IPS-20b (cell line): ENCODE results near the gene SCRT2.
A peak's percentile ranks its signal among the peaks of the same experiment; 100 is the strongest.
"Not testable (repeated sequence)": the region's sequence is repeated elsewhere in the genome, so short reads cannot be mapped to it uniquely, and the experiment has no call there.

Experiments
- H3K27ac ChIP-seq: one replicate; pipeline ENCODE4 v1.5.1; 2013; ENCODE audit warnings: low read length
- H3K27me3 ChIP-seq: 2 replicates; pipeline ENCODE4 v1.6.1; 2013; ENCODE audit warnings: mild to moderate bottlenecking, low read length, inconsistent platforms; ENCODE audit not compliant: insufficient read depth
- H3K36me3 ChIP-seq: 2 replicates; pipeline ENCODE4 v1.6.1; 2013; ENCODE audit warnings: low read depth, mild to moderate bottlenecking, inconsistent platforms, low read length, moderate library complexity; ENCODE audit not compliant: insufficient read depth
- H3K4me1 ChIP-seq: 2 replicates; pipeline ENCODE4 v1.6.1; 2013; ENCODE audit warnings: mild to moderate bottlenecking, control low read depth, inconsistent platforms, low read length, moderate library complexity; ENCODE audit not compliant: insufficient read depth
- H3K4me3 ChIP-seq: 2 replicates; pipeline ENCODE4 v1.5.1; 2013; ENCODE audit warnings: mild to moderate bottlenecking, low read length, inconsistent platforms
- H3K9ac ChIP-seq: 2 replicates; pipeline ENCODE4 v1.6.1; 2013; ENCODE audit warnings: low read depth, mild to moderate bottlenecking, inconsistent platforms, low read length, moderate library complexity
- H3K9me3 ChIP-seq: 2 replicates; pipeline ENCODE4 v1.6.1; 2013; ENCODE audit warnings: mild to moderate bottlenecking, low read depth, low read length, inconsistent platforms; ENCODE audit not compliant: insufficient read depth

Gene SCRT2

DNA sequence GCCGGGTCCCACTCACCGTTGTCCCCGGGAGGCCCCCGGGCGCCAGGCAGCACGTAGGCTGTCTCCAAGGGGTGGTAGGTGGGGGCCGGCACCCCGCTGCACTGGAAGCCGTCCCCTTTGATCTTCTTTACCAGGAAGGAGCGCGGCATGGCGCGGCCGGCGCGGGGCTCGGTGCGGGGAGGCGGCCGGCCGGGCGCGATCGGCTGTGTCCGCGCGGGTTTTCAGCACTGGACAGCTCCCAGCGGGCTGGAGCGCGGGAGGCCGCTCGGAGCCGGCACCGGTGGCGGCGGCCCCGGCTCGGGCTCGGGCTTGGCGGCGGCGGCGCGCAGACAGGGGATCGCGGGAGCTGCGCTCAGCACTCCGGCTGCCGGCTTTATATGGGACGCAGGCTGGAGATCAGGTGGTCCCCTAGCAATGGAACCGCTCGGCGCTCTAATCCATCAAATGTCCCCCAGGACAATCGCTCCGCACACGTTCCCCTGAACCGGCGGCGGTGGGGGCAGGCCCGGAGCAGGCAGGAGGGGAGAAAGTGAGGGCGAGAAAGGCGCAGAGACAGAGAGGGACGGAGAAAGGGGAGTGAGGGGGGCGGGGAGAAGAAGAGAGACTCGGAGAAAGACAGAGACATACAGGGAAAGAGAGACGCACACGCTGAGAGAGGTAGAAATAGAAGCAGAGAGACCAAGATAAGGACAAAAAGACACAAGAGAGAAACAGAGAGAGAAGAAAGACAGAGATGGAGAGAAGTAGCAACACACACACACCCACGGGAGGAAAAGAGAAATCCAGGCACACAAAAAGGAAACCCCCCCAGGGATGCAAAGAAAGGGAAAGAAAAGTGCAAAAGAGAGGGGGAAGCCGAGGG, at the start of gene SCRT2:
Gene SCRT2, minus strand, starts transcription at position 350 of the 862 bp plus-strand sequence. Its CDS starts 201 bp downstream, at position 149.
- Histone ChIP-seq H3K4me3 (peak within 1 kb of the TSS; percentile 74), H3K36me3 (no peaks in the 10 kb centered on the region), H3K27ac (no peak within 1 kb of the TSS), H3K9ac (peak within 1 kb of the TSS; percentile 47; the same call in 1 of the 2 replicates), H3K9me3 (no peaks in the 10 kb centered on the region), H3K27me3 (peaks cover 62% of the 10 kb centered on the region), H3K4me1 (peaks cover 5% of the 10 kb centered on the region; the same call in 1 of the 2 replicates)

DNA sequence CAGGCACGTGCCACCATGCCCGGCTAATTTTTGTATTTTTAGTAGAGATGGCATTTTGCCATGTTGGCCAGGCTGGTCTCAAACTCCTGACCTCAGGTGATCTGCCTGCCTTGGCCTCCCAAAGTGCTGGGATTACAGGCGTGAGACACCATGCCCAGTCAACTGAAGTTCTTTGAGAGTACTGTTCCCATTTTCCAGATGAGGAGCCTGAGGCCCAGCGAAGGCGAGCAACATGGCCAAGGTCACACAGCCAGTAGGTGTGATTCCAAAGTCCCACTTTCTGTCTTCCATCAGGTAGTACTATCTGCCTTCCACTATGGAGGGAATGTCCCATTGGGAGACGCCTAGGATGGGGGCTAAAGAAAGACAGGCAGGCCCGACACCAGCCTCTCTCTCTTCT, 49.2 kb upstream of the SCRT2 start:
- not testable (repeated sequence) for H3K36me3 ChIP-seq, H3K9ac ChIP-seq, H3K9me3 ChIP-seq, H3K27ac ChIP-seq, H3K4me3 ChIP-seq, H3K4me1 ChIP-seq
- peaks cover 47% of the 10 kb centered on the region for H3K27me3 ChIP-seq

DNA sequence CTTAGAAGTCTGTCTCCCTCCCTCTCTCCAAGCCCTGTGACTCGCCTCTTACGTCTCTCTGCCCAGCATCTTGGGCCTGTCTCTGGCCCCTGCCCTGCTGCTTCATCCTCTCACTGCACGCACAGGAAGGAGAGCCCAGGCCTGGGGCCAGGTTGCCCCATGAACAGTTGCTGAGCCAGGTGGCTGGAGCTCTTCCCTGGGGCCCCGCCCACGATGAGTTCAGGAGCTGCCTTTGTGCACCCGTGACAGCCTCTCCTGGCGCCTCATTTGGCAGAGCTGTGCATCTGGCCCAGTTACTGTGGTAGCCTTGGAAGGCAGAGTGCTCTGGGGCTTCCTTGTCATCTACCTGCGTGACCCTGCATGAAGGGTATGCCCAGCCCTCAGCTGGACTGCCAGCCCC, 48.2 kb upstream of the SCRT2 start:
- Histone ChIP-seq H3K4me1 (no peaks in the 10 kb centered on the region), H3K36me3 (no peaks in the 10 kb centered on the region), H3K27me3 (peaks cover 40% of the 10 kb centered on the region), H3K9ac (no peak overlapping the region; the same call in 1 of the 2 replicates), H3K9me3 (no peaks in the 10 kb centered on the region), H3K27ac (no peak overlapping the region), H3K4me3 (no peak overlapping the region)

DNA sequence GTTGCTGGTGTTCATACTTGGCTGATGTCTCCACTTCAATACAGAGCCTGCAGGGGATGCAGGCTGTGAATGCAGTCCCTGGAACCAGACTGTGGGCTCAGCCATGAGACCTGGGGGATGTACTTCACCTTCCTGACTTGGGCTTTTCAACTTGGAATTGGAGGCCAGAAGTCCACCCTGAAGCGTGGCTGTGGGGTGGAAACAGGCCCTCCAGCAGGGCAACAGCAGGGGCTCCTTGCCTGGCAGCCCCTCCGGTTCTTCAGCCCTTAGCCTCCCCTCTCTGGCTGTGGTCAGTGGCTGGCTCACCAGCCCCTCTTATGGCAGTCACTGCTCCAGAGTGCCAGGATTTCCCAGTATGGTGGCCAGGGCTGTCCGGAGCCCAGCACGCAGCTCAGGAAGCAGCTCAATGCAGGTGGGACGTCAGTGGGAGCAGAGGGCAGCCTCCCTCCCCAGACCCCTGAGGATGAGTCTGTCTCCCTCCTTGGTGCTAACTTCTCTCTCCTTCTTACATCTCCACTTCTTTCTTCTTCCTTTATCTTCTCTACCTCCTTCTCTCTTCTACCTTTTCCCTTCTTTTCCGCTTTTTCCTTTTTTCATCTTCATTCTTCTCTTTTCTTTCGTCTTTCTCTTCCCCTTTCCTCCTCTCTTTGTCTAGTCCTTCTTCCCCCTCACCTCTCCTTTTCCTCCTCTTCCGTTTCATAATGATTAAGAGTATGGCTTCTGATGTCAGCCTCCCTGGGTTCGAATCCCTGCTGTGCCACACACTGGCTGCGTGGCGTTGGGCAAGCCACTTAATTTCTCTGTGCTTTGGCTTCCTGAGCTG, 47.4 kb upstream of the SCRT2 start:
- Histone ChIP-seq H3K9me3 (no peaks in the 10 kb centered on the region), H3K27ac (no peak overlapping the region), H3K36me3 (no peaks in the 10 kb centered on the region), H3K4me3 (no peak overlapping the region), H3K9ac (no peak overlapping the region), H3K27me3 (peaks cover 36% of the 10 kb centered on the region), H3K4me1 (no peaks in the 10 kb centered on the region)

DNA sequence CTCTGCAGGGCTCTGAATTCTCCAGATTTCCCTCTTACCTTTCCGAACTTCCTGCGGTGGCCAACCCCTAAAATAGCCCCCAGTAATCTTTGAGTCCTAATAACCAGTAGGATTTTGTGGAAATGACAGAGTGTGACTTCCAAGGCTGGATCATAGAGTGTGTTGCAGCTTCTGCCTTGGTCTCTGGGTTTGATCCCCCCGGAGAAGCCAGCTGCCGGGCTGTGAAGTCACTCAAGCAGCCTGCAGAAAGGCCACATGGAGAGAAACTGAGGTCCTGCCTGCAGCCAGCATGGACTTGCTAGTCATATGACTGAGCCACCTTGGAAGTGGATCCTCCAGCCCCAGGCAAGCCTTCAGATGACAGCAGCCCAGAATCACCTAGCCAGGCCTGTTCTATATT, 46.3 kb upstream of the SCRT2 start:
- Histone ChIP-seq H3K36me3 (no peaks in the 10 kb centered on the region), H3K27me3 (peaks cover 27% of the 10 kb centered on the region), H3K4me1 (no peaks in the 10 kb centered on the region), H3K9ac (no peak overlapping the region), H3K4me3 (no peak overlapping the region), H3K27ac (no peak overlapping the region), H3K9me3 (no peaks in the 10 kb centered on the region)

DNA sequence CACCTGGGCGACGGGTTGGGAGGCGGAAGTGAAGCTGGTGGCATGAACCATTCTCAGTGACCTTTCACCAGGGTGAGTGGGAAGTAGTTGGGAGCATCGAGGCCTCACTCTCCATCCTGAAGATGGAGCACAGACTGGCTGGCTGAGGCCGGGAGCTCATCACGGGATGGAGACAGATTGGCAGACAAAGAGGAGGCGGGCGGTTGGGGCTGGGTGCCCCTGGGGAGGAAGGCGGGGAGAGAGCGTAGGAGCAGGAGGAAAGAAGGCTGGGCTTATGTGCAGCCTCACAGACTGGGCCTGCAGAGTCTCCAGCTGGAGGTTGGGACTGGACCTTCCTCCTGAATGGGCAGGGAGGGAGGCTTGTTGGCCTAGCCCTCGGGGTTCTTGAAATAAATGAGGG, 44.2 kb upstream of the SCRT2 start:
- no peak overlapping the region for H3K9ac ChIP-seq
- H3K9me3 ChIP-seq = no peaks in the 10 kb centered on the region
- H3K36me3 ChIP-seq = no peaks in the 10 kb centered on the region
- H3K27ac ChIP-seq = no peak overlapping the region
- H3K27me3 ChIP-seq = peaks cover 19% of the 10 kb centered on the region; the same call in 1 of the 2 replicates
- H3K4me1 ChIP-seq = no peaks in the 10 kb centered on the region
- no peak overlapping the region for H3K4me3 ChIP-seq

DNA sequence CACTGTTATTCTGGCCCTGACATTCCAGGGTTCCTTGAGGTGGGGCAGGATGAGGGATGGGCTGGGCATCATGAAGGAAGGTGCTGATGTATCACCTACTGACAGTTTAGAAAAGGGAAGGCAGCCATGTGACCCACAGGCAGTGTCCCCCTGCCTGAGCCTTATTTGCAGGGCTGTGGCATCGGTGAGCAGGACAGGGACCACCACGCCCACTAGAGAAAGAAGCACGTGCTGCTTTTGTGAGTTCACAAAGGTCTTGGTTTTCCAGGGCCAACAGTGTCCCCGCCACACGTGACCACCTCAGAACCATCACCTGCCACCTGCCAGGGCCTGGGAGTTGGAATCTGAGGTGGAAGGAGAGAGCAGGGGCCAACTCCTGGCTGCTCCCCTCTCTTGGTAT, 43.5 kb upstream of the SCRT2 start:
- no peak overlapping the region for H3K4me3 ChIP-seq
- no peak overlapping the region for H3K27ac ChIP-seq
- H3K9me3 ChIP-seq = peaks cover 6% of the 10 kb centered on the region; the same call in 1 of the 2 replicates
- no peaks in the 10 kb centered on the region for H3K36me3 ChIP-seq
- peaks cover 19% of the 10 kb centered on the region; the same call in 1 of the 2 replicates for H3K27me3 ChIP-seq
- no peak overlapping the region for H3K9ac ChIP-seq
- H3K4me1 ChIP-seq = no peaks in the 10 kb centered on the region

DNA sequence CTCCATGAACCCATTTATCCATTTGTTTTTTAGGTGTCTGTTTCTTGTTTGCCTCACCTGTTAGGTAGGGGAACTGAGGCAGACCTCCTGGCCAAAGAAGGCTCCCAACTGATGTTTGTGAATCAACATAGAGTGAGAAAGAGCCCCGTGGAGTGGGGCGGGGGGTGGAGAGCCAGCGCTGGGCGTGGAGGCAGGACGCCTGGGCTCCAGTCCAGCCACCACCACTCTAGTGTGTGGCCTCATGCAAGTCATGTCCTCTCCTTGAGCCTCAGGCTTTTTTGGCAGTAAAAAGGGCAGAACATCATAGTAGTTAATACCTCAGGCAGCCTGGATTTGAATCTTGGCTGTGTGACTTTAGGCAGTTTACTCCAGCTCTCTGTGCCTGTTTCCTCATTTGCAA, 42.2 kb upstream of the SCRT2 start:
- H3K9me3 ChIP-seq = peaks cover 8% of the 10 kb centered on the region; the same call in 1 of the 2 replicates
- no peaks in the 10 kb centered on the region for H3K36me3 ChIP-seq
- H3K4me3 ChIP-seq = no peak overlapping the region
- peaks cover 16% of the 10 kb centered on the region; the same call in 1 of the 2 replicates for H3K27me3 ChIP-seq
- H3K4me1 ChIP-seq = no peaks in the 10 kb centered on the region
- no peak overlapping the region for H3K9ac ChIP-seq
- H3K27ac ChIP-seq = no peak overlapping the region

DNA sequence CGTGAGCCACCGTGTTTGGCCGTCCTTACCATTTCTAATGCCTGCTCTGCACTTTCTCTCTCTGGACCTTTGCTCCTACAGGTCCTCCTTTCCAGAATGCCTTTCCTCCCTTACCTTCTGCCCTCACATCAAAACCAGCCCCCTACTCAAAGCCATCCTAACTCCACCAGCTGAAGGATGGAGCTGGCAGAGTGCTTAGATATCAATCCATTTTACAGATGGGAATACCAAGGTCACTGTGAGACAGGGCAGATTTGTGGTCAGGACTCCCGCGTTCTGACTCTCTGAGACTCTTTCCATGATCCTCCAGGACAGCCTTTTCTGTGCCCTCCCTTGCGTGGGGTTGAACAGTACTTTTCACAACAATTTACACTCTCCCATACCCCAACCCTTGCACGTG, 41.7 kb upstream of the SCRT2 start:
- Histone ChIP-seq H3K27me3 (peaks cover 11% of the 10 kb centered on the region; the same call in 1 of the 2 replicates), H3K36me3 (no peaks in the 10 kb centered on the region), H3K9ac (no peak overlapping the region), H3K27ac (no peak overlapping the region), H3K4me1 (no peaks in the 10 kb centered on the region), H3K4me3 (no peak overlapping the region), H3K9me3 (peaks cover 8% of the 10 kb centered on the region; the same call in 1 of the 2 replicates)

DNA sequence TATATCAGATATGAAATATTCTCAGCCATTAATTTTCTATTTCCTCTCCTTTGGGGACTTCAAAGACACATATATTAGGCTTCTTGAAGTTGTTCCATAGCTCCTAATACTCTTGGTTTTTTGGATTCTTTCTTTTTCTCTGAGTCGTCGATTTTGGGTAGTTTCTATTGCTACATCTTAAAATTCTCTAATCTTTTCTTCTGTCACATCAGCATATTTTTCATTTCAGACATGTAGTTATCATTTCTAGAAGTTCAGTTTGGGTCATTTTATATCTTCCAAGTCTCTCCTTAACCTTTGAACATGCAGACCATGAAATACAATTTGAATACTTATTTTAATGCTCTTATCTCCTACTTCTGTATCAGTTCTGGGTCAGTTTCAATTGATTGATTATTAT, 38.9 kb upstream of the SCRT2 start:
- Histone ChIP-seq H3K27me3 (peaks cover 27% of the 10 kb centered on the region), H3K36me3 (no peaks in the 10 kb centered on the region), H3K4me3 (no peak overlapping the region), H3K9me3 (peaks cover 8% of the 10 kb centered on the region; the same call in 1 of the 2 replicates), H3K4me1 (no peaks in the 10 kb centered on the region), H3K9ac (no peak overlapping the region), H3K27ac (no peak overlapping the region)

DNA sequence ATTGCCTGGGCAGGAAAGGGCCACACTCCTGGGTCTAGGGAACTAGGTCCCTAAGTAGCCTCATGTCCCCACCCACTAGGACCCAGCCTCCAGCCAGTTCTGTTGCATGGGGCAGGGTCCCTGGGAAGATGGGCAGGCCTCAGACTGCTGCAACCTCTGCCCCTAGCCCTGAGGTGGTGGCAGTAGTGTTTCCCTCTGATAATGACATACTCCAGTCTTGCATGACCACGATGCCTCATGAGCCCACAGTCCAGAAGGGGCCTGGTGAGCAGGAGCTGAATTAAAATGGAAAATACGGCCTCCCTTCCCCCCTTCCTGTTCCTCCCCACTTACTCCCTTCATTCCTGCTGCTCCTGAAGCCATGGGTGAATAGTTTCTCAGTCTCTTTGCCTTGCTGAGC, 36.0 kb upstream of the SCRT2 start:
- Histone ChIP-seq H3K9me3 (peaks cover 17% of the 10 kb centered on the region), H3K27me3 (peaks cover 45% of the 10 kb centered on the region), H3K9ac (no peak overlapping the region), H3K4me3 (no peak overlapping the region), H3K4me1 (peaks cover 4% of the 10 kb centered on the region; the same call in 1 of the 2 replicates), H3K36me3 (no peaks in the 10 kb centered on the region), H3K27ac (no peak overlapping the region)
